SIG-M5 treated with dmso at 0.1 percent for 504 hours (cell line): ENCODE measurements around the gene ZDHHC1.

Experiments used
- DNase-seq: peaks from one replicate; lab custom pipeline; 2025; ENCODE audit not compliant: unreplicated experiment; lab: John Stamatoyannopoulos, UW

ZDHHC1 gene

DNA sequence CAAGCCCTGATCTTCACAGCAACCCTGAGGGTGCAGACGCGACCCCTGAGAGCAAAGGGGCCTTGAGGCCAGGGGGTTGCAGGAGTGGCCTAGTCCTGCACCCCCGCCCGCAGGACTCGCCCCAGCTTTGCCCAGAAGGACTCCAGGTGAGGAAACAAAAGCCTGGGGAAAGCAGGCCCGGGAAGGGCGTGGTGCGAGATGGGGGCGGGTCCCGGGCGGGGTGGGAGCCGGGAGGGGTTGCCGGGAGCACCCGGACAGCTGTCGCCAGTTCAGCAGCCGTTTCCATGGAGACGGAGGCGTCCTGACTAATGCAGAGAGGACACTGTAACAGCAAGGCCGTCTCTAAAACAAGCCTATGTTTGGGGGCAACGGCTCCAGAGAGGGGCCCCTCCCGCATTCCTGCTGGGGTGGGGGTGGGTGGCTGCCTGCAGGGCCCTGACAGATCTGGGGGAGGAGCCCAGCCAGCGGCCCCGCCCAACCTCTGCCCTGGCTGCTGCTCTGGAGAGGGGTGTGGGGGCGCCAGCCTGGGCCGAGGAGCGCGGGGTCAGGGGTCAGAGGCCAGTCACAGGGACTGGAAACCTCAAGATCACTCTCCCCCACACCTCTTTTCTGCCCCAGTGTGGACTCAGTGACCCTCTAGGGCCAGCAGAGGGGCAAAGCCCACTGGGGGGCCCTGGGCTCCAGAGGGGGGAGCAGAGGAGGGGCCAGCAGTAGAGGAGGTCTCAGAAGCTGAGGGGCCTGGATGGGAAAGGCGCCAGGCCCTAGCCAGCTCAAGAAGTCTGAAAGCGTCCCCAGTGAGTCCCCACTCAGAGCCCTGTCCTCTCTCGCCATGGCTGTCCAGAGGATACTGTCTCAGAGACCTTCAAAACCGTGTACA, 19.9 kb downstream of the ZDHHC1 start:
- peak; percentile 23 for DNase-seq

DNA sequence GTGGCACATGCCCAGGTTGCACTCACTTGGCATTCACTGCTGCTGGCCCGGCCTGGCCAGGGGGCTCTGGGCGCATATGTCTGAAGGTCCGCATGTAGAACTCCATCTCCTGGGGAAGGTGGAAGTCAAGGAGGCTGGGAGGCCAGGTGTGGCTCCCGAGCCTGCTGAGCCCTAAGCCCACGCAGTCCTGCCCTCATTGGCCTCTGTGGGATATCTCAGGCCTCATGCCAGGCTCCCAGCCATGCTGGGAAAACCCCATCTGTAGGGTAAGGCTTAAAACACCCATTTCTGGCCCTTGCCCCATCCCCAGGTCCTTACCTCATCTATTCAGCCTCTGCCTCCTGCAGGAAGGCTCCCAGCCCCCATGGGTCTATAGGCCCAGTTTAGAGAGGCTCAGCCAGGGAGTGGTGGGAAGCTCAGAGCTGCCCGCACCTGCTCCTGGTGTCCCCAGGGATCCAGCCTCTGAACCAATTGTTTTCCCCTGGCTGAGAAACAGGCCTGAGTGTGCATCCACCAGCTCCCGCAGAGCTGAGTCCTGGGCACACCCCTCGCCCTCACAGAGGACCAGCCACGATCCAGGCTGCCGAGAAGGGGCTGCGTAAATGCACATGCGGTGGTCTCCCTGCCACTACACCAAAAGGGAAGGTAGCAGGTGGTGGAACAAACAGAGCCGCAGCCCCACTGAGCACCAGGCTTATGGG, 20.7 kb downstream of the ZDHHC1 start:
- no peak for DNase-seq

DNA sequence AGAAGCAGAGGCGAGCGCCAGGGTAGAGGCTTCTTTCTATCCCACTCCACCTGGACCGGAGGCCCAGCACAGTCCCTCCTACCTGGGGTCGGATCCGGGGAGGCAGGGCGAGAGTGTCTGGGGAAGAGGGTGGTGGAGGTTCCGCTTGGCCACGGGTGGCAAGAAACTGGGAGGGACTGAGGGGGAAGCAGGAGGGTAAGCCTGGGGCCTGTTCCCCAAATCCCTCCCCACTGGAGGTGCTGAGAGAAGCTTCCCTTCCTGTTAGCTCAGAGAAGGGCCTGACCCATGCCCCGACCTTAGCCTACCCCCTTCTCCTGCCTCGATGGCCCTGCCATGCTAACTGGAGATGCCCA, 21.2 kb downstream of the ZDHHC1 start:
- no peak for DNase-seq

DNA sequence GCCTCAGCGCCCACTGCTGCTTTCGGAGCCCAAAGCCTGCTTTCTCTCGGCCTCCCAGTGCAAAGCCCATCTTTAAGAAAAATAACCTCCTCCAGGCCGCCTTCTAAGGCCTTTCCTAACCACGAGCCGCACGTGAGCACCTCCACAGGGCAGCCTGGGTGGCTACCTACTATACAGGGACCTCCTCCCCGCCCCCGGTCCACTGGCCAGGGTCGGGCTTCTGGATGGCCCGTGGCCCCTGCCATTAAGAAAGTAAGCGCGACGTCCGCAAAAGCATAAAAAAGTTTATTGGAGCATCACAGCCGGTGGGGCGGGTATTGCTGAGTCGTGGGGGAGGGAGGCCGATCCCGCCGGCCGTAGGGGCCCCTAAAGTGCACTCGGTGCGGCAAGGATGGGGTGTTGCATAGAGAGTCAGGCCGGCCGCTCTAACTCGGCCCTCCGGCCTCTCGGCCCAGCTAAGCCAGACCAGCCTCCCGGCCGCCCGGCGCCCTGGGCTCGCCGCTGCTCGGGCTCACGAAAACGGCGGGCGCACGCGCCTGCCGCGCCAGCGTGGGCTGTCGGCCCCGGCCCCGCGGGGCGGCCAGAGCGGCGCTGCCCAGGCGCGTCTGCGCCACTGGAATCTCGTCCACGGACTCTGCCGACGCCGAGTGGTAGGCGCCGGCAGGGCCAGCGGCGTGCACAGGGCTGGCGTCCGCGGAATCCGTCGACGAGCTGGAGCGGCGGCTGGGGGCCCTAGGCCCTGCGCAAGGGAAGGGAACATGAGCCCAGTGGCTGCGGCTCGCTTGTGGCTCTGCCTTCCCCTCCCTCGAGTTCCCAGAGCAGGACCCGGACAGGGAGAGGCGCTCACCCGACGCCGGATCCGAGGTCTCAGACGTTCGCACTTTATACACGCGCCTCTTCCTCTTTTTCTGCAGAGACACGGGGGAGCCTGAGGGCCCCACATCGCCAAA, 21.8 kb downstream of the ZDHHC1 start:
- DNase-seq: peak; percentile 77

DNA sequence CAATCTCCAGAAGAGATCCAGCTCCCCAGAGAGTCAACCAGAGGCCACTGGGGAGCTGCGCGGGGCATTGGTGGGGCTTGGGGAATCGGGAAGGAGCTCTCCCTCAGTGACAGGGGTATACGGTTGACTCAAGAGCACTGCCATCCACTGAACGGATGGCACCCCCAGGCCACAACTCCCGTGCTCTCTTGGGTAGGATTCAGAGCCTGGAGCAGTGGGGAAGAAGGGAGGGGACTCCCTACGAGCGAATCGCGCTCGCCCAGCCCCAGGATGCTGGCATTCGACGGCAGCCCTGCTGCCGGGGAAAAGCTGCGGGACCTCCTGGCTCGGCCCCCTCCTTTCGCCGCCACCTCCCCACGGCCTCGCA, 22.5 kb downstream of the ZDHHC1 start:
- DNase-seq: no peak

DNA sequence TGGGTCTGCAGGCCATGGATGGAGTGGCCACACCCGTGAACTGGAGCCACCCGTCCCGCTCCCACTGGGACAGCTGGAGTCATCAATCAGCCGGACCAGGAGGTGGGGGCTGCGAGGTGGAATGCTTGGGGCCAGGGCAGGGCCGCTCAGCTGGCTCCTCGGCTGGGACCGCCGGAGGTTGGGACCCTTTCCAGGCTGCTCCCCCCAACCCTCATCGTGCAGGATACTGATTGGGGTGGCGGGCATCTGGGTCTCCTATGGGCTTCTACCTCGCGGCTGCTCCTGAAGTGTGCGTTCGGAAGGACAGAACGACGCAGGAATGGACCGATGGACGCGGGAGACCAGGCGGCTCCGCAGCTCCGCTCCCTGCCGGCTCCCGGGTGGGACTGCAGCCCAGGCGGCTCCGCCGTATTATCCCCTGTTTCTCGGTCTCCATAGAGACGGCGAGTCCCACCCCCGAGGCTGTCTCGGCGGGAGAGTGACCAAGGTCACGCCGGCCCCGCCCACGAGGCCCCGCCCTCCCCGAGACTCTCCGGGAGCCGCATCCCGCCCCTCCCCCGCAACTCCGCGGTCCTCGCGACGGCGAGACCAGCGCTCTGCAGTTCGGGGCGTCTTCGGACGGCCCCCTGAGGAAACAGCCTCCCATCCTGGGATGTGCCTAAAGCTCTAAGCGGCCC, 23.0 kb downstream of the ZDHHC1 start, which contains the start of gene TPPP3:
Gene TPPP3 (minus strand): TSS at position 388 of the 677 bp plus-strand sequence. CDS start 2,387 bp downstream, outside the sequence.
- DNase-seq: no peak

DNA sequence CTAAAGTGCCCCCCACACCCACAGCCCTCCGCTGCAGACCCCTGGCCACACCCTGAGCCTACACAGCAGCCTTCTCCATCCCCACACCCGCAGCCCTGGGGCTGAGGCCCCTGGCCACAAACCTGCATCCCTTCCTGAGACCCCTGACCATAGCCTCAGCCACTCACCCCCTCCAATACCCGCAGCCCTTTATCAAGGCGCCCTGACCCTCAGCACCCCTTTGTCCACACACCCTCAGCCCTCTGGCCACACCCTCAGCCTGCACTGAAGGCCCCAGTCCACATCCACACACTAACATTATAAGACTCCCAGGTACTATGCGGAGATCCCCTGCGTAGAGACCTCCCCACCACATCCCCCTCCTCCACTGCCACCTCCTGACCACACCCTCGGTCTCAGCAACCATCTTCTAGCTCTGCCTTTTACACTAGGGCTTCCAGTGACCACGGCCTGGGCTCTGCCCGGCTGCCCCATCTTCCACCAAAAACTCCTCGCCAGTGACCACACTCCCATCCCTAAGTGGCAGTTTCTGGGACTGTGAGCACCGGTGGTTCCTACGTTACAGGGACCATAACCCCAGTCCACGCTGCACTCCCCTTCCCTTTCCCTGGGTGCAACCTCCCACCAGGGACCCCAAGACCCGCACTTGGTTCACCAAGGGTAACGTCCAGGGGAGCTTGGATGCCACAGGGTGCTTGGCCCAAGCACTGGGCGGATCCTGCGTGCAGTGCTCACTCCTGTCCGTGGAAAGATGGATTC, 23.8 kb downstream of the ZDHHC1 start:
- no peak for DNase-seq

DNA sequence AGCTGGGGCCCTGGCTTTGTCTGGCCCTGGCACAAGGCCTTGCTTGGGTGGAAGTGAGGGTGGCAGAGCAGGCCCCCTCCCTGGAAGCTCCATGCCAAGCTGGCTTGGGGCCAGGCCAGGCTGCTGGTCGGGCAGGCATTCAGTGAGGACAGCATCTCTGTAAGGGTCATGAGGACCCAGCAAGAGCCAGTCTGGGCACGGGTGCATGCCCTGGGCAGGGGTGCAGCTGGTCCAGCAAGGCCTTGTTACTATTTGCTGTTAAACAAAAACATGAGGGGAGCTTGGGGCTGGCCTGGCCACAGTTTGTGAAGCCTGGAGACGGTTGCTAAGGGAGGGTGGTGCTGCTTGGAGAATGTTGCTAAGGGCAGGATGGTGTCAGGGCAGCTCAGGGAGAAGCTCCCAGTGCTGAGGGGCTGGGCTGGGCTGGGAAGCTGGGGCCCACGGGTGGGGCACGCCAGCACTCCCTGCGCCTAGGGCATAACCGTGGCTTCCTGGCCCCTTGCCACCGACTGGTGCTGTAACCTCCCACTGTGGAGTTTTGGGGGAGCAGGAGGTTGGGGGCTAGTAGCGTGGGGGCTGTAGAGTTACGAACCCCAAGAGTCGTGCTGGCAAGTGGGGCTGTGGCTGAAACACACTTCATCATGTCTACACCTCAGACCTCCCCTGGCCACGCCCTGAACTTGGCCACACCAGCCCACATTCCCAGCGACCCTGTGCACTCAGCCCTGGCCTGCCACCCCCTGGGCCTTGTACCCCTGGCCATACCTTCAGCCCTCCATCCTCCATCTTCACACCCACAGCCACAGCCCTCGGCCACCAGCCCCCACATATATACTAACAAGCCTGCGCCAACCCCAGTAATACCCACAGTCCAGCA, 24.6 kb downstream of the ZDHHC1 start:
- DNase-seq: no peak

DNA sequence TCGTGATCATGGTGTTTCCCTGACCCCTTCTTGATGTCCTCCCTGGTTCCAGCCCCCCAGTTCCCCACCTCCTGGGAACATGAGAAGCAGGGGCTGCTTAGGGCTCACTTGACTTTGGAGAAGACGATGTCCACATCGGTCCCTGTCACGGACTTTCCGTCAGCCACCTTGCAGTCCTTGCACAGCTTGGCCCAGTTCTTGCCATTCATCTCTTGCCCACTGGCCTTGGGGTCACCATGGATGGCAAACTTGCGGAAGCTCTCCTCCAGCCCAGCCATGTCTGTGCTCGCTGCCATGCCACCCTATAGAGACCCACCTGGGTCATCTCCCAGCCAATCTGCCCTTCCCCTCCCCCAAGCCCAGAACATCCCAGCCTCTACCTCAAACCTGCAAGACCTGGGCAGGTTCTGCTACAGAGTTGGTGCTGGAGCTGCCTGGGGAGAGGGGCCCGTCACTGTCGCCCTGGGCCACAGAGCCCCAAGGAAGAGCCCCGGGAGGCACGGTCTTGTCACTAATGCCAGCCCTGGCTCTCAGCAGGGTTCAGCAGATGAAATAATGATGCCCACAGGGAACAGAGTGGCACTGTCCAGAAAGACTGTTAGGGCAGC, 25.4 kb downstream of the ZDHHC1 start:
- no peak for DNase-seq

DNA sequence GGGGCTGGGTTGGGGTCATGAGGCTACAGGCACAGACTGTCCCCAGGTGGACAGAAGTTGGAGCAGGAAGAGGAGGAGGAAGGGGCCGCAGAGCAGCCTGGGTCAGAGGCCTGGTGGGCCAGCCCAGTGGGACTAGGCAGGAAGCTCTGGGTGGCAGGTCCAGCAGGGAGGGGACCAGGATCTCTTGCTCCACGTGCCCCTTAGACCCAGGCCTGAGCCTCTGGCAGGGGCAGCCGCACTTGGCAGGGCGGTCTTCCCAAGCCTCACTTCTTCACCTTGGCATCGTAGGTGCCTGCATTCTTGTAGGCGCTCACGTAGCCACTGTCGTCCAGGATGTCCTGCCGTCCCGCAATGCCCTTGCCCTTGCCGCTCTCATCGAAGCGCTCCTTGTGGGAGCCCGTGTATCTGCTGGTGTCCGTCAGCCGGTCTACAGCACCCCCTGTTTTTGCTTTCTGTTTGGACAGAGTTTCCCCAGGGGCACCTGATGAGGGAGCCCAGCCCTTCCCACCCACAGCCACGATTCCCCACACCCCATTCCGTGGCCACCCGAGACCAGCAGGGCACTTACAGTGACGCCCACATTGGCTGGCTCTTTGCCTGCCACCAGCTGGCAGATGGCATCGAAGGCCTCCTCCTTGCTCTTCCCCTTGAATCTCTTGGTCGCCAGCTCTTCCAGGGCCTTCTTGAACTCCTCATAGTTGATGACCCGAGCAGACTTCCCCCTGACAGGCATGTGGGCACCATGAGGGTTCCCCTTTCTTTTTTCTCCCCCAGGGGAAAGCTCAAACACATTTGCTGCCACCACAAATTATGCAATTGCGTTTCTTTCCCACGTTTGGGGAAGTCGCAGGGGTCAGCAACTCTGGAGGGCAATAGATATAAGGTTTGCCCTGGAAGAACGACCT, 26.1 kb downstream of the ZDHHC1 start:
- DNase-seq: peak; percentile 78

DNA sequence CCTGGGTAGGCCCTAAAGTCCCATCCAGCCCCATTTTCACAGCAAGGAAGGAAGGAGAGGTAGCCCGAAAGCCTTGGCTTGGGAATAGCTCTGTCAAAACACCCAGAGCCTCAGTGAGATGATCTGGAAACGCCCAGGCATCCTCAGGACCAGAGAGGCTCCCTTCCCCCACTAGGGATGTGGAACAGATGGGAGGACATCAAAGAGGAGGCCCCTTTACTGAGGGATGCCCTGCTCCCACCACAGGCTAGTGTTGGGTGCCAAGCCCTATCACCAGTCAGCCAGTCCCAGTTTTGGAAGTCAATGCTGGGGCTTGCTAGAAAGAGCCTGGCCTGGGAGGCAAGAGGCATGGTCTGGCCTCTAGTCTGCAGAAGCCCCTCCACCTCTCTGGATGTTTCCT, 27.7 kb downstream of the ZDHHC1 start:
- no peak for DNase-seq

DNA sequence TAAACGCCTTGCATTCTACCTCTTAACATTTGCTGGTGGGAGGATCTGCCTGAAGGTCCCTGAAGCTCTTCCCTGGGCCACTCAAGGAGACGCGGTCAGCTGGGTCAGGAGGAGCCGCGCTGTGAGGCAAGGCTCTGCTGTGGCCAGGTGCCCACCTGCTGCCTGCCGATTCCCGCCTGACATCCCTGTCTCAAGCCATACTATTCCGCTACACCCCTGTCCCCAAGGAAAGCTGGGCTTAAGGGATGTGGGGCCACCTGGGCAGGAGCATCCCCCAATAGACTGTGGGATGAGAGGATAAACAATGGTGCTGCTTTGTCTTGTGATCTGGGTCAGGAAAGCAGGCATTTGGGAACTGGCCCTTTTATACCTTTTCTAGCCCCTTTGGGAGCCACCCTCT, 28.1 kb downstream of the ZDHHC1 start:
- no peak for DNase-seq

DNA sequence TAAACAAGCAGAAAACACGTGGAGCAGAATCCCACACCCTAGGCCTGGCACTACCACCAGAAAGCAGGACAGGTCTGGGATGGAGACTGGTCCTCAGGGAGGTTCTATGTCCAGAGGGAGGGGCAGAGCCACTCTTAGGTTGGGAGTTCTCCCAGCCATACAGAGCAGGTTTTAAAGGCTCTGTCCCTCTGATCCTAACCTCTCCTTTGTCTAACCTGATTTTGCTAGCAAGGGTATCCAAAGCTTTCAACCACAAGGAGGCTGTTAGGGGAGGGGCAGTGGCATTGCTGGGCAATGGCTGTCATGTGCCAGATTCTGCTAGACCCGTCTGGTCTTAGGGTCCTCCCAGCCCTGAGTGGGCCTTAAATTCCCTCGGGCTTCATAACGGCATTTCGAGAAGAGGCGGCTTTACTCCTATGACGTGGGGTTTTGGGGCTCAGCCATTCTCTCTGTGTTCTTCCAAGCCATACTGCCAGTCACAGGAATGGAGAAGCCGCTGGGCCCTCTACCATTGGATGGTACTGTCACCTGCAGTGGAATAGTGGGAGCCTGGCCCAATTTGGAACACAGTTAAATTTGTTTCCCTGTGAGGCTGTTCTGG, 28.7 kb downstream of the ZDHHC1 start:
- DNase-seq: no peak

DNA sequence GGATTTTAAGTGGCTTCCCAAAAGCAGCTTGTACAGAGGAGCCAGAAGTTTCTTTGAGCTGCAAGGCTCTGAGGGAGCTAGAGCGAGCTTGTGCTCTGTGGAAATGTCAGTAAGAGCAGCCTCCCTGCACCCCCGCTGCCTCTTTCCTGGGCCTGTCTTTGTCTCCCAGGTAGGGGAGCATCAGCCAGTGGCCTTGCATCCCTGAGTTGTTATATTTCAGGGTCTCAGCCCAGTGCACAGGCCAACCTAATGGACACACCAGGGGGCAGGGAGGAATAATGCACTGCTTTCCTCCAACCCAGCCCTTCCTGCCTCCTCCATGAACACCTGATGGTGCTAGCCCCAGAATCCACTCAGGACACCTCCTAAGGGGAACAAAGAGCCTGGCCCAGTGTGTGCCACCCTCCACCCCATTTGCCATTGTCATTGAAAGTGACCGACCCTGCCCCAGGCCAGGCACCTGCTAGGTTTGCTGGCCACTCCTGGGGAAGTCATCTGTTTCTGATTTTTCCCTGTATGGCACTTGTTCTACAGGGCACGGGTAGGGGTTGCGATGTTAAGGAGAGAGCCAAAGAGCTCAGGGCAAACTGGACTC, 29.3 kb downstream of the ZDHHC1 start:
- DNase-seq: no peak

DNA sequence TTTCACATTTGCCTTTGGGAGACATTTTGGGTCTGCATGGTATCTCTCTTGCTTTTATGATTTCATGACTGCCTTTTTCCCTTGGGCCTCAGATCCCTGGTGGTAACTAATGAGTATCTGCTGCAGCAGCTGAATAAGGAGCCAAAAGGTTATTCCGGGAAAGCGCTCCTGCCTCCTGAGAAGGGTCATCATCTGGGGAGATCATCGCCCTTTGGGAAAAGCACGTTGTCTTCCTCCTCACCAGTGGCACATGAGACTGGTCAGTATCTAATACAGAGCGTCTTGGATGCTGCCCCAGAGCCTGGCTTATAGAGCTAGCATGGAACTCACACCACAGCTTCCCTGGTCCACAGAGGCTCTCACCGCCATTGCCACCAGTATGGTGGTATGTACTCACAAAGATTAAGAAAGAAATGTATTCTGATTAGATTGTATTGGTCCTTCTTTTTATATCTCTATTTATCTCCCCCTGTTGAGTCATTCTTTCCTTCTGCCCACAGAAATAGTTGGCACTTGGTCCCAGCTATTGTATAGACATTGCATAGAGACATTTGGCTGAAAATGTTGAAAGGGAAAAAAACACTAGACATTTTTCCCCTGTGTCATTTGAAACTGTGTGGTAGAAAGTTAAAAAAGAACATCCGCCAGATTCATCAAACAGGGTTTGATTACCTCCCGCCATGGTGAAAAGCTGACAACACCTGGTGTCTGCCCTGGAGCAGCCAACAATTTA, 31.3 kb downstream of the ZDHHC1 start:
- no peak for DNase-seq

DNA sequence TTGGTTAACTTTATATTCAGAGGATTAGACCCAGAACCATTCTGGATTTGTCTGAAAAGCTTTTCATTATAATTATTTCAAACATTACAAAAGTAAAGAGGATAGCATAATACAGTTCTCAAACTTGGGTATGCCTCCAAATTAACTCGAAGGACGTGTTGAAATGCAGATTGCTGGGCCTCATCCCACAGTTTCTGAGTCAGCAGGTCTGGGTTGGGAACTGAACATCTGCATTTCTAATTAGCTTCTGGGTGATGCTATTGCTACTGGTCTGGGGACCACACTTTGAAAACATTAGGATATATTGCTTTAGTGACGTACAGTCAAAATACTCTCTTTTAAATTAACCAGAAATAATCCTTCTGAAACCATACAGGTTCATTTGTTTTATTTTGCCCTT, 33.0 kb downstream of the ZDHHC1 start:
- no peak for DNase-seq
